ENCODE measurements around the gene CTDP1.
"Not testable (repeated sequence)": the region's sequence is repeated elsewhere in the genome, so short reads cannot be mapped to it uniquely, and the experiment has no call there.

CTDP1 gene

GRCh38 chr18:79706006-79706405, 26.4 kb downstream of the CTDP1 start:
- no peak for DNase-seq

DNA sequence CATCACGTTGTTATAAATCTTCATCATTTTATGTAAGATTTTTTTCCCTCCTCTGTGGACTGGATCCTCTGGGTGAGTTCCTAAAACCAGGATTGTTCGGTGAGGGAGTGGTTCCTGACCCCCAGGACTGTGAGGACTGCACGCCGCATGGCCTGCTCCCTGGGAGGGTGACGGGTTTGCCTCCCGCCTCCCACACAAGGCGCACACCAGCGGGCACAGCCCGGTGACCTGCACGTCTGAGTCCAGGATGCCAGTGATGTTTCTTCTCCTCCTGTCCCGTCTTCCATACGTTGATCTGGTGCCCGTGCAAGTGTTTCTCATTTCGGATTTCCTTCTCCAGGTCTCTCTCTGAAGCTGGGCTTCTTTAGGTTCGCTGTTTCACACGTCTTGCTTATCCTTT, 27.1 kb downstream of the CTDP1 start:
- no peak for DNase-seq

DNA sequence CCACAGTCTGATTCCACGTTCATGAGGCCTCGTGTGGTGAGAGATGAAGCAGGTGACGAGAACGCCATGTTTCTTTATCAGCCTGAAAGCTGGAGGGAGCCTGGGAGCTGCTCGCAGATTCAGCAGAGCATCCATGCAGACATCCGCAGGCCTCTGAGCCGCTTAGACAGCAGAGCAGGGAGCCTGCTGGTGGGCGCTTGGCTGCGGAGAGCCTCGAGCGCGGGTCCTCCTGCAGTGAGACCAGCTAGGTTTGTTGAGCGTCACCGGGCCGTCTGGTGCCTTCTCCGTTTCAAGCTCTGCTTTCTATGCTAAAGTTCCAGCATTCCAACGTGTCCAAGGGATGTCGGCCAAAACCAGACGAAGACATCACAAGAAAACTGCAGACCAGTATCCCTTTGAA, 27.6 kb downstream of the CTDP1 start:
- no peak for DNase-seq

- DNase-seq, result no peak
Observed at GRCh38 chr18:79707671-79708070, 28.1 kb downstream of the CTDP1 start.

DNA sequence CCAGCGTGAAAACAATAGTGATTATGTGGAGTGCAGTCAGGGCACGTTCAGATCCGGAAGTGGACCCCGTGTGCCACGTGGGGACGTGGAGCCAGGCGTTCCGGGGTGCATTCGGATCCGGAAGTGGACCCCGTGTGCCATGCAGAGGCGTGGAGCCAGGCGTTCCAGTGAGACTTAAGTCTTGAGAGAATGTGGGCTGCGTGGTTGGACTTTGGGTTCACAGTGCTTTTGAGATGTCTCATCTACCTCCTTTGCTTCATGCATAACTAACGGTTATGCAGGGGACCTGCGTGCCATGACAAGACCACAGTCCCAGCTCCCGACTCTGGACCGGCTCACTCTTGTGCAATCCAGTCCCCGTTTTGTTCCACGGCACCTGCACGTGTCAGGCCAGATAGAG, 28.8 kb downstream of the CTDP1 start:
- DNase-seq, result no peak

- DNase-seq, result no peak
Observed at GRCh38 chr18:79712206-79712857, 32.7 kb downstream of the CTDP1 start.

GRCh38 chr18:79713341-79713740, 33.7 kb downstream of the CTDP1 start:
- DNase-seq, result no peak

GRCh38 chr18:79714531-79715240, 35.1 kb downstream of the CTDP1 start:
- DNase-seq, result no peak

DNA sequence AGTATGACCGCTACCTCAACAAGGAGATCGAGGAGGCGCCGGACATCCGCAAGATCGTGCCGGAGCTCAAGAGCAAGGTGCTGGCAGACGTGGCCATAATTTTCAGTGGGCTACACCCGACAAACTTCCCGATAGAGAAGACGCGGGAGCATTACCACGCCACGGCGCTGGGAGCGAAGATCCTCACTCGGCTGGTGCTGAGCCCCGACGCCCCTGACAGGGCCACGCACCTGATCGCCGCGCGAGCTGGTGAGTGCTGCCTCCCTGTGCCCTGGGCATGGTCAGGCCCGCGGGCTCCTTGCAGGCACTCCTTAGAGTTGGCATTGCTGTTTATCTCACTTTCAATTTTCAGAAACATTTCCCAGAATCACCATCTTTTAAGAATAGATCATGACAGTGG, 35.7 kb downstream of the CTDP1 start:
- no peak for DNase-seq

DNA sequence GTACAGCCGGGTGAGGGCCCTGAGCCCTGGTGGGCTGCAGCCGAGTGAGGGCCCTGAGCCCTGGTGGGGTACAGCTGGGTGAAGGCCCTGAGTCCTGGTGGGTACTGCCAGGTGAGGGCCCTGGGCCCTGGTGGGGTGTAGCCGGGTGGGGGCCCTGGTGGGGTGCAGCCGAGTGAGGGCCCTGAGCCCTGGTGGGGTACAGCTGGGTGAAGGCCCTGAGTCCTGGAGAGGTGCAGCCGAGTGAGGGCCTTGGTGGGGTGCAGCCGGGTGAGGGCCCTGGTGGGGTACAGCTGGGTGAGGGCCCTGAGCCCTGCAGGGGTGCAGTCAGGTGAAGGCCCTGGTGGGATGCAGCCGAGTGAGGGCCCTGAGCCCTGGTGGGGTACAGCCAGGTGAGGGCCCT, 37.5 kb downstream of the CTDP1 start:
- no peak for DNase-seq

GRCh38 chr18:79717555-79718074, 38.0 kb downstream of the CTDP1 start:
- no peak for DNase-seq

- peak in 1 of 2 experiments; percentile 53 for DNase-seq
Observed at GRCh38 chr18:79718126-79718525, 38.5 kb downstream of the CTDP1 start.

GRCh38 chr18:79718878-79719477, 39.4 kb downstream of the CTDP1 start:
- DNase-seq, result no peak

DNA sequence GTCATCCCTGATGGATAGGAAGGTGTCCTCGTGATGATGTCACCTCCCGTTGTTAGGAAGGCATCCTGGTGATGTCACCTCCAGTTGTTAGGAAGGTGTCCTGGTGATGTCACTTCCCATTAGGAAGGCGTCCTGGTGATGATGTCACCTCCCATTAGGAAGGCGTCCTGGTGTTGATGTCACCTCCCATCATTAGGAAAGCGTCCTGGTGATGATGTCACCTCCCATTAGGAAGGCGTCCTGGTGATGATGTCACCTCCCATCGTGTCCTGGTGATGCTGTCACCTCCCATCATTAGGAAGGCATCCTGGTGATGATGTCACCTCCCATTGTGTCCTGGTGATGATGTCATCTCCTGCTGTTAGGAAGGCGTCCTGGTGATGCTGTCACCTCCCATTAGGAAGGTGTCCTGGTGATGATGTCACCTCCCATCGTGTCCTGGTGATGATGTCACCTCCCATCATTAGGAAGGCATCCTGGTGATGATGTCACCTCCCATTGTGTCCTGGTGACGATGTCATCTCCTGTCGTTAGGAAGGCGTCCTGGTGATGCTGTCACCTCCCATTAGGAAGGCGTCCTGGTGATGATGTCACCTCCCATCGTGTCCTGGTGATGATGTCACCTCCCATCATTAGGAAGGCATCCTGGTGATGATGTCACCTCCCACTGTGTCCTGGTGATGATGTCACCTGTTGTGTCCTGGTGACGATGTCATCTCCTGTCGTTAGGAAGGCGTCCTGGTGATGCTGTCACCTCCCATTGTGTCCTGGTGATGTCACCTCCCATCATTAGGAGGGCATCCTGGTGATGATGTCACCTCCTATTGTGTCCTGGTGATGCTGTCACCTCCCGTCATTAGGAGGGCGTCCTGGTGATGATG, 40.1 kb downstream of the CTDP1 start:
- DNase-seq, result not testable (repeated sequence)

DNA sequence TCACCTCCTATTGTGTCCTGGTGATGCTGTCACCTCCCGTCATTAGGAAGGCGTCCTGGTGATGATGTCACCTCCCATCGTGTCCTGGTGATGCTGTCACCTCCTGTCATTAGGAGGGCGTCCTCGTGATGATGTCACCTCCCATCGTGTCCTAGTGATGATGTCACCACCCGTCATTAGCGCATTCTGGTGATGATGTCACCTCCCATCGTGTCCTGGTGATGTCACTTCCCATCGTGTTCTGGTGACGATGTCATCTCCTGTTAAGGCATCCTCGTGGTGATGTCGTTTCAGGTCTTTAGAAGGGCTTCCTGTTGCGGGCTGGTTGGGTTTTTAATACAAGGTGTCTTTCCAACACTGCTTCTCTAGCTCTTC, 40.7 kb downstream of the CTDP1 start:
- DNase-seq, result no peak

DNA sequence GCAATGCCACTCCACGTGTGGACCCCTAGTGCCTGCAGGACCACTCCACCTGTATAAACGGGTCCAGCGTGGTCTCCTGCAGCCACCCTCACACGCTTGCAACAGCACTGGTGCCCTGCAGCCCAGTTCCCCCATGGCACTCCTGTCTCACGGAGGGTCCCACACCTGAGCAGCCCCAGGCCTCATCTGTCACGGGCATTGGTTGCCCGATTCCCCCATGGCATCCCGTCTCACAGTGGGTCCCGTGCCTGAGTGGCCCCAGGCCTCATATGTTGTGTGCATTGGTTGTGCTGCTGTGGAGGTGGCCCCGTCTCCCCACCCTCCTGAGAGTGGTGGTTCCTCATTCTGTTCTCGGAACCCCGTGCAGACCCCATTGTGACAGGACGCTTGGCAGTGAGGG, 43.4 kb downstream of the CTDP1 start:
- no peak for DNase-seq

DNA sequence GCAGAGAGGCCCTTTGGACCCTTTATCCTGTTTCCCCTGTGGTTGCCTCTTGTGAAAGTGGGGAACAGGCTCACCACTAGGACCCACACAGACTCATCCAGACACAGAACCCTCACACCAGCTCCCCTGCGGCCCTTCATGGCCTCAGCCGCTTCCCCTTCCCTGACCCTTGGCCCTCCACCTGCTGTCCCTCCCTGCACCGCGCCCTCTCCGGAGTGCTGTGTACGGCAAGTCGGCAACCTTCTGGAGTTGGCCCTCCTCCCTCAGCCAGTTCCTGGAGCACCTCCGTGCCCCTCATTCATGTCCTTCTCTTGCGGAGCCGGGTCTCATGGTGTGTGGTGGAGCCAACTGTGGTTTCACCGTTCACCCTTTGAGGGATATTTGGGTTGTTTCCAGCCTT, 44.0 kb downstream of the CTDP1 start:
- no peak for DNase-seq

DNA sequence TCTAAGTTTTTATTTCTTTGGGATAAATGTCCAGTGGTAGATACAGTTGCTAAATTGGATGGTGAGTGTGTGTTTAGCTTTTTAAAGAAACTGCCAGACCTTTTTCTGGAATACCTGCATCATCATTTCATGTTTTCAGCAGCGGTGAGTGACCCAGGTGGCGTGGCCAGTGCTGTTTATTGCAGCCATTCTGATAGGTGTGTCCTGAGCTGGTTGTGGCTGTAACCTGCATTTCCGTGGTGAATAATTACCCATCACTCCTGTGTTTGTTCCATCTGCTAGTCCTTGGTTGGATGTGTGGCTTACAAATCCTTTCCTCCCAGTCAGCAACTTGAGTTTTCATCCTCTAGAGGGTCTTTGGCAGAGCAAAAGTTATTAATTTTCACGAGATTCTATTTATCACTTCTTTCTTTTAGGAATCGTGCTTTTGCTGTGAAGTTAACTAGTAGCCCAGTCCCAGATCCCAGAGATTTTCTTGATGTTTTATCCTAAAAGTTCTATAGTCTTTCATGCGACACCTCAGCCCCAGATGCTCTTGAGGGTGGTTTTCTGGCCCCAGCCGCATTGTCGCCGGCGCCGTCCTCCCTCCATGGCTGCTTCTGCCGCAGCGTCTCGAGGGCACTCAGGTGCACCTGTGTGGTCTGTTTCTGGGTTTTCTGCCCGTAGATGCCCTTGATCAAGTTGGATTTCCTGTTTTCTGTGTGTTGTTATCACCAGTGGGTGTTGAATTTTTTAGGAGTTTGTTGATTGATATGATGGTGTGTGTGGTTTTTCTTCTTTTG, 44.9 kb downstream of the CTDP1 start:
- no peak for DNase-seq

DNA sequence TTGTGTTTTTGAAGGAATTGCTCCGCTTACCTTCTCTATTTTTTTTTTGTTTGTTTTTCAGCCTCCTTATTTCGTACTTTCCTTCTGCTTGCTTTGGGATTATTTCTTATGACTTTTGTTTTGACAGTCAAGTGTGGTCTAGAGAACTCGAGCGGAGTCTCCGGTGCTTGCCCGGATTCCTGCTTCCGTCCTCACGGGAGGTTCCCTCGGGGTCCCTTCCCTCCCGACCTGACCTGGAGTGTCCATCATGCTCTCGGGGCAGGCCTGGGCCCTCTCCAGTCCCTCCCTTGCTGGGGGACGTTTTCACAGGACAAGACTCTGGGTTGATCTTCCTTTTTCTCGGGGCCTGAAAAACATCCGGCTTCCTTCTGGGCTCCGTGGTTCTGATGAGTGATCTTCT, 45.9 kb downstream of the CTDP1 start:
- no peak for DNase-seq

DNA sequence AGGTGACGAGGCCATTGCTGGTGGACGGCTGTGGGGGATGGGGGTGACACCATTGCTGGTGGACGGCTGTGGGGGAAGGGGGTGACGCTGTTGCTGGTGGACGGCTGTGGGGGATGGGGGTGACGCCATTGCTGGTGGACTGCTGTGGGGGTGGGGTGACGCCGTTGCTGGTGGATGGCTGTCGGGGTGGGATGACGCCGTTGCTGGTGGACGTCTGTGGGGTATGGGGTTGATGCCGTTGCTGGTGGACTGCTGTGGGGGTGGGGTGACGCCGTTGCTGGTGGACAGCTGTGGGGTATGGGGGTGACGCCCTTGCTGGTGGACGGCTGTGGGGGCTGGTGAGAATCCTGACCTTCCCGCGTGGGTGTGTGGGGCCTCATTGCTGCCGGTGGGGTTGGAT, 47.1 kb downstream of the CTDP1 start:
- DNase-seq, result no peak

DNA sequence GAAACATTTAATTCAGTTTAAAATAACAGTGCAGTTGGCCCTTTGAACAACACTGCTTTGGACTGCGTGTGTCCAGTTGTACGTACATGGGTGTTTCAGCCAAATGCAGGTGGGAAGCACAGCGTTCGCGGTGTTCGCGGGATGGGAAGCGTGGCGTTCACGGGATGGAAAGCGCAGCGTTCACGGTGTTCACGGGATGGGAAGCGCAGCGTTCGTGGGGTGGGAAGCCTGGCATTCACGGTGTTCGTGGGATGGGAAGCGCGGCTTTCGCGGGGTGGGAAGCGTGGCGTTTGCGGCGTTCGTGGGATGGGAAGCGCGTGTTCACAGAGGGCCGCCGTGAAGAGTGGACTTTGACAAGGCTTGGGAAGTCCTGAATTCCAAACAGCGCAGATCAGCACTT, 47.6 kb downstream of the CTDP1 start:
- DNase-seq, result no peak

DNA sequence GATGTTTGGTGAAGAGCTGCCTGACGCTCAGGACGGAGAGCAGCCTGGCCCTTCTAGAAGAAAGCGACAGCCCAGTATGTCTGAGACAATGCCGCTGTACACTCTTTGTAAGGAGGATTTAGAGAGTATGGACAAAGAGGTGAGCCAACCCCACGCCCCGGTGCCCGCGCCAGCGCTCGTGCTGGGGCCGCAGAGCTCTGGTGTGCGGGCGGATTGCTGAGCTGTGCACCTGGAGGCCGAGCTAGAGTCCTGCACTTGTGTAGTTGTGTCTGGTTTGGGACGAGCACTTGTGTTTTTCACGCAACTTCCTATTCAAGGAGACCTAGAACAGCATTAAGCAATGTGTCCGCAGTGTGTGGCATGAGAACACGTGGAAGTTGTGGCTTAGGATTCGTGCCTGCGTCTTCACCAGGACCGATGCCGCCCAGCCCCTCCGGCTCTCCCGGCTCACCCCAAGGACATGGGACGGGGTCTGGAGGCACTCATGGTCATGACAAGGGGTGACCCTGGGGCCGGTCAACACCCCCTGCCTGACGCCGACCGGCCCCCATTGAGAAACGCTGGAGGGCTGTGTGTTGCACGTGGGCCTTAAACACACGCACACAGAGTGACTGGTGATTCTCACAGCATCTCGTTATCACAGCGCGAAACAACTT, 49.5 kb downstream of the CTDP1 start:
- no peak for DNase-seq
